Endodermal cell (in vitro differentiated cells): ENCODE data around the gene FER. TPM values are rescaled to one million over a fixed set of nuclear protein-coding genes. Genes with fewer than 3 reads are reported as not detected.

Experiments used
- DNase-seq: peaks from one replicate; pipeline ENCODE4 v3.0.0-alpha.2; 2017
- H3K27ac ChIP-seq: 2 replicates; pipeline ENCODE4 v1.5.1; 2013; ENCODE audit warnings: mild to moderate bottlenecking, low read depth, low read length, moderate library complexity
- H3K27me3 ChIP-seq: 2 replicates; pipeline ENCODE4 v1.6.1; 2013; ENCODE audit warnings: mild to moderate bottlenecking, low read length, moderate library complexity; ENCODE audit not compliant: insufficient read depth, control insufficient read depth, poor library complexity, severe bottlenecking
- H3K36me3 ChIP-seq: 2 replicates; pipeline ENCODE4 v1.7.0; 2013; ENCODE audit warnings: mild to moderate bottlenecking, low read length, moderate library complexity; ENCODE audit not compliant: control insufficient read depth, insufficient read depth
- H3K4me1 ChIP-seq: one replicate; pipeline ENCODE4 v1.7.0; 2013; ENCODE audit warnings: low read length; ENCODE audit not compliant: control insufficient read depth, insufficient read depth
- H3K4me3 ChIP-seq: 2 replicates; pipeline ENCODE4 v1.5.1; 2013; ENCODE audit warnings: mild to moderate bottlenecking, low read length, moderate library complexity
- H3K9ac ChIP-seq: 2 replicates; pipeline ENCODE4 v1.6.1; 2013; ENCODE audit warnings: mild to moderate bottlenecking, low read length, moderate library complexity; ENCODE audit not compliant: poor library complexity, severe bottlenecking; ENCODE audit errors: extremely low read depth
- H3K9me3 ChIP-seq: 2 replicates; pipeline ENCODE4 v1.6.1; 2013; ENCODE audit warnings: mild to moderate bottlenecking, low read length, moderate library complexity; ENCODE audit not compliant: control insufficient read depth
- H3K27ac Mint-ChIP-seq: 2 replicates; pipeline ENCODE4 v1.8.0; 2020; ENCODE audit warnings: mixed read lengths
- H3K27me3 Mint-ChIP-seq: 2 replicates; pipeline ENCODE4 v1.8.0; 2021; ENCODE audit warnings: mild to moderate bottlenecking, mixed read lengths; ENCODE audit not compliant: insufficient read depth
- H3K36me3 Mint-ChIP-seq: 2 replicates; pipeline ENCODE4 v1.8.0; 2020; ENCODE audit warnings: low read depth, mixed read lengths
- H3K4me1 Mint-ChIP-seq: 2 replicates; pipeline ENCODE4 v1.8.0; 2020; ENCODE audit warnings: mixed read lengths
- H3K4me3 Mint-ChIP-seq: 2 replicates; pipeline ENCODE4 v1.8.0; 2020; ENCODE audit warnings: mild to moderate bottlenecking, moderate library complexity, mixed read lengths
- H3K9me3 Mint-ChIP-seq: 2 replicates; pipeline ENCODE4 v1.8.0; 2020; ENCODE audit warnings: mild to moderate bottlenecking, mixed read lengths
- WGBS, 2 experiments: methylation state at CpG; one replicate each; pipeline versions ENCODE4 v1.1.5 to v1.1.7; 2013; ENCODE audit warnings: missing lambda C conversion rate in 2 of 2, mixed read lengths in 1 of 2; ENCODE audit not compliant: insufficient coverage in 1 of 2, insufficient read length in 1 of 2; 5-methylcytosine and 5-hydroxymethylcytosine counted together
- total RNA-seq, 2 donors: library from RNA; stranded (reverse); fragmentation: NEBNext Ultra II Directional in 1 of 2; extraction: Animal tissue kit (Norgen Biotek cat#: 25700) in 1 of 2; gene quantifications; 2 replicates in 1 of 2; 3 replicates in 1 of 2; pipeline ENCODE4 v1.2.1, GENCODE V29; 2021
- TF ChIP-seq, protein P1 (sequence below): fragments of 200-600 bp; sonication (generic); conservative IDR thresholded peaks from 2 replicates; pipeline ENCODE4 v1.5.0; 2021; ENCODE audit warnings: antibody characterized with exemption, mild to moderate bottlenecking

Gene FER
- total RNA-seq, 2 donors from 2014 or later = 24.5 to 26.8 TPM

DNA sequence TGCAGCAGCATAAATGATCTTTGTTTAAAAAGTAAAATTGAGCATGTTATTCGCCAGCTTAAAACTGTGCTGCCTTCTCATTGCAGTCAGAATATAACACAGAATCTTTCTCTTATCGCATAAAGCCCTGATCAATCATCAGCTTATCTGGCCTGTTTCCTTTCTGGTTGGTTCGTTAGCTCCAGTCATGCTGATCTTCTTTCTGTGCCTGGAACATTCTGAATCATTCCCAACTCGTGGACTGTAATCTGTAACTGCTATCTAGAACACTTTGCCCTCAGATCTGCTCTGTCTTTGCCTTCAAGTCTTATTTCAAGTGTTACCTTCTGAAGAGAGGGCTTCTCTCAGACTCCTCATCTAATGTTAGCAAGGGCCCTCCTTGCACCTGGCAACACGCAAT is 11.9 kb upstream of the FER start:
- WGBS, 2 experiments = 89 to 90% methylated on average over 4 to 5 of the region's 5 CpGs
- TF ChIP-seq, protein P1, sequence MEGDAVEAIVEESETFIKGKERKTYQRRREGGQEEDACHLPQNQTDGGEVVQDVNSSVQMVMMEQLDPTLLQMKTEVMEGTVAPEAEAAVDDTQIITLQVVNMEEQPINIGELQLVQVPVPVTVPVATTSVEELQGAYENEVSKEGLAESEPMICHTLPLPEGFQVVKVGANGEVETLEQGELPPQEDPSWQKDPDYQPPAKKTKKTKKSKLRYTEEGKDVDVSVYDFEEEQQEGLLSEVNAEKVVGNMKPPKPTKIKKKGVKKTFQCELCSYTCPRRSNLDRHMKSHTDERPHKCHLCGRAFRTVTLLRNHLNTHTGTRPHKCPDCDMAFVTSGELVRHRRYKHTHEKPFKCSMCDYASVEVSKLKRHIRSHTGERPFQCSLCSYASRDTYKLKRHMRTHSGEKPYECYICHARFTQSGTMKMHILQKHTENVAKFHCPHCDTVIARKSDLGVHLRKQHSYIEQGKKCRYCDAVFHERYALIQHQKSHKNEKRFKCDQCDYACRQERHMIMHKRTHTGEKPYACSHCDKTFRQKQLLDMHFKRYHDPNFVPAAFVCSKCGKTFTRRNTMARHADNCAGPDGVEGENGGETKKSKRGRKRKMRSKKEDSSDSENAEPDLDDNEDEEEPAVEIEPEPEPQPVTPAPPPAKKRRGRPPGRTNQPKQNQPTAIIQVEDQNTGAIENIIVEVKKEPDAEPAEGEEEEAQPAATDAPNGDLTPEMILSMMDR = no peak
- Mint-ChIP-seq H3K27me3 (no peaks in the 10 kb centered on the region), H3K27ac (no peak overlapping the region), H3K9me3 (no peaks in the 10 kb centered on the region), H3K4me3 (no peak overlapping the region), H3K4me1 (peaks cover 7% of the 10 kb centered on the region), H3K36me3 (no peaks in the 10 kb centered on the region)
- Histone ChIP-seq H3K36me3 (no peaks in the 10 kb centered on the region), H3K9me3 (no peaks in the 10 kb centered on the region), H3K27me3 (no peaks in the 10 kb centered on the region), H3K27ac (no peak overlapping the region), H3K4me1 (no peaks in the 10 kb centered on the region), H3K9ac (no peak overlapping the region), H3K4me3 (no peak overlapping the region)
- no peak for DNase-seq

DNA sequence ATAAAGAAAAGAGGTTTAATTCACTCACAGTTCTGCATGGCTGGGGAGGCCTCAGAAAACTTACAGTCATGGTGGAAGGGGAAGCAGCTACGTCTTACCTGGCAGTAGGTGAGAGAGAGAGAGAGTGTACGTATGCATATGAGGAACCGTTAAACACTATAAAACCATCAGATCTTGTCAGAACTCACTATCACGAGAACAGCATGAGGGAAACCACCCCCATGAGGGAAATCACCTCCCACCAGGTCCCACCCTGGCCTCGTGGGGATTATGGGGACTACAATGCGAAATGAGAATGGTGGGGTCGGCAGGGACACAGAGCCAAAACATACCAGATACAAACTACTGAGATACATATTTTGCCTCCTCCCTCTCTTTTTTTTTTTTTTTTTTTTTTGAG is 10.8 kb upstream of the FER start:
- Mint-ChIP-seq H3K27me3 (no peaks in the 10 kb centered on the region), H3K27ac (no peak overlapping the region), H3K9me3 (no peaks in the 10 kb centered on the region), H3K36me3 (no peaks in the 10 kb centered on the region), H3K4me3 (no peak overlapping the region), H3K4me1 (peaks cover 10% of the 10 kb centered on the region)
- no peaks in the 10 kb centered on the region for H3K36me3 ChIP-seq
- peaks cover 5% of the 10 kb centered on the region for H3K9me3 ChIP-seq
- no peaks in the 10 kb centered on the region for H3K4me1 ChIP-seq
- DNase-seq = no peak
- no peaks in the 10 kb centered on the region for H3K27me3 ChIP-seq
- TF ChIP-seq, protein P1 = no peak
- no peak overlapping the region for H3K4me3 ChIP-seq
- no peak overlapping the region for H3K9ac ChIP-seq
- 91 to 100% methylated on average over 2 to 7 of the region's 7 CpGs for whole genome bisulfite sequencing, 2 experiments
- H3K27ac ChIP-seq = no peak overlapping the region

DNA sequence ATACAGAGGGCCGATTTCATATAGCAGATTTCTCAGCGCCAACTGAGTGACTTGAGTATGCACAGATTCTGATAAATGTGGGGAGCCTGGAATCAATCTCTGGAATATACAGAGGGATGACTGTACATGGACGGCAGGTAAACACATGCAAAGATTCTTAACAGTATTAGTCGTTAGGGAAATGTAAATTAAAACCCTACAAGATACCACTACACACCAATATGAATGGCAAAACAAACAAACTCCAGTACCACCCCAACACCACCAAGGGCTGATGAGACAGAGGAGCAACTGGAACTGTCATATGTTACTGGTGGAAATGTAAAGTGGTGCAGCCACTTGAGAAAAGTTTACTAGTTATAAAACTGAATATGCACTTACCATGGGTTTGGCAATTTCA is 8.3 kb upstream of the FER start:
- TF ChIP-seq, protein P1 = no peak
- H3K9ac ChIP-seq = no peak overlapping the region
- no peaks in the 10 kb centered on the region for H3K27me3 Mint-ChIP-seq

More for the DNA sequence above, 8.3 kb upstream of the FER start:
- peaks cover 16% of the 10 kb centered on the region for H3K4me1 Mint-ChIP-seq
- Histone ChIP-seq H3K9me3 (peaks cover 20% of the 10 kb centered on the region), H3K4me3 (no peak overlapping the region), H3K36me3 (no peaks in the 10 kb centered on the region), H3K27me3 (no peaks in the 10 kb centered on the region), H3K4me1 (no peaks in the 10 kb centered on the region), H3K27ac (no peak overlapping the region)
- no peak overlapping the region for H3K27ac Mint-ChIP-seq
- 96 to 100% methylated on average over 2 to 4 of the region's 4 CpGs for WGBS, 2 experiments
- peaks cover 3% of the 10 kb centered on the region for H3K9me3 Mint-ChIP-seq
- no peak overlapping the region for H3K4me3 Mint-ChIP-seq
- no peaks in the 10 kb centered on the region for H3K36me3 Mint-ChIP-seq
- no peak for DNase-seq
